ENCODE data around the gene TENM4.

Gene TENM4

GRCh38 chr11:79077702-79078330, 363.0 kb downstream of the TENM4 start:
- DNase-seq (ENCODE audit: low spot score) = no peak
- Histone ChIP-seq H3K27ac (no peak overlapping the region), H3K4me3 (no peak overlapping the region)
- TF ChIP-seq CTCF (IDR thresholded peaks at IDR 0.05) = no peak

GRCh38 chr11:79076526-79077115, 364.2 kb downstream of the TENM4 start:
- DNase-seq (ENCODE audit: low spot score) = no peak
- peak; percentile 43 for TF ChIP-seq CTCF (IDR thresholded peaks at IDR 0.05)
- Histone ChIP-seq H3K27ac (no peak overlapping the region), H3K4me3 (no peak overlapping the region)

- no peak for DNase-seq (ENCODE audit: low spot score)
- no peak for TF ChIP-seq CTCF (IDR thresholded peaks at IDR 0.05)
Observed at GRCh38 chr11:79074547-79074946, 366.3 kb downstream of the TENM4 start.

GRCh38 chr11:79071190-79071589, 369.6 kb downstream of the TENM4 start:
- no peak for DNase-seq (ENCODE audit: low spot score)
- no peak for TF ChIP-seq CTCF (IDR thresholded peaks at IDR 0.05)
- Histone ChIP-seq H3K27ac (no peak overlapping the region), H3K4me3 (no peak overlapping the region)

More at GRCh38 chr11:79074547-79074946, 366.3 kb downstream of the TENM4 start:
- H3K27ac ChIP-seq = no peak overlapping the region
- no peak overlapping the region for H3K4me3 ChIP-seq

- Histone ChIP-seq H3K27ac (no peak overlapping the region), H3K4me3 (no peak overlapping the region)
- no peak for DNase-seq (ENCODE audit: low spot score)
- no peak for TF ChIP-seq CTCF (IDR thresholded peaks at IDR 0.05)
Observed at GRCh38 chr11:79070518-79070917, 370.3 kb downstream of the TENM4 start.

- no peak for DNase-seq (ENCODE audit: low spot score)
- no peak for TF ChIP-seq CTCF (IDR thresholded peaks at IDR 0.05)
- no peak overlapping the region for H3K27ac ChIP-seq
- H3K4me3 ChIP-seq = no peak overlapping the region
Observed at GRCh38 chr11:79069504-79069903, 371.3 kb downstream of the TENM4 start.

- no peak for TF ChIP-seq CTCF (IDR thresholded peaks at IDR 0.05)
- Histone ChIP-seq H3K27ac (no peak overlapping the region), H3K4me3 (no peak overlapping the region)
- DNase-seq (ENCODE audit: low spot score) = no peak
Observed at GRCh38 chr11:79068356-79068755, 372.5 kb downstream of the TENM4 start.
